ENCODE data around the gene GPRC5C. TPM values are rescaled to one million over a fixed set of nuclear protein-coding genes. Genes with fewer than 3 reads are reported as not detected.
A peak's percentile ranks its signal among the peaks of the same experiment; 100 is the strongest.

Gene GPRC5C
- total RNA-seq, 3 donors from 2014 or later, result 24.3 to 69.2 (median 40.3) TPM

GRCh38 chr17:74442670-74443515 lies 11.0 kb downstream of the GPRC5C start:
- peak; percentile 88 to 95 for DNase-seq (ENCODE audit: low spot score in 2 of 2)
- Histone ChIP-seq H3K27ac (peak overlapping the region; percentile 93 to 95), H3K27me3 (no peaks in the 10 kb centered on the region), H3K36me3 (no peaks in the 10 kb centered on the region), H3K4me1 (peaks cover 9 to 29% of the 10 kb centered on the region in 2 donors), H3K9me3 (no peaks in the 10 kb centered on the region), H3K4me3 (peak overlapping the region in 2 of 3 donors; percentile 34 to 50)
- intact Hi-C loops (cut with DNase I; ENCODE audit: low total_unique reads), result no loop called here
- TF ChIP-seq POLR2A (IDR thresholded peaks at IDR 0.05) (no peak), POLR2AphosphoS5 (IDR thresholded peaks at IDR 0.05) (peak; percentile 21 to 77 (median 64)), CTCF (IDR thresholded peaks at IDR 0.05) (peak in 1 of 3 donors; percentile 8)

GRCh38 chr17:74443516-74444296 lies 11.8 kb downstream of the GPRC5C start:
- H3K9me3 ChIP-seq, result no peaks in the 10 kb centered on the region
- intact Hi-C loops (cut with DNase I; ENCODE audit: low total_unique reads), result loop anchor here (1.0 kb wide), 1 partner anchor 12 kb away; no protein-coding TSS in a partner anchor
- DNase-seq (ENCODE audit: low spot score in 2 of 2), result no peak
- peak overlapping the region in 2 of 3 donors; percentile 34 to 50 for H3K4me3 ChIP-seq
- TF ChIP-seq POLR2AphosphoS5 (IDR thresholded peaks at IDR 0.05), result no peak
- no peak for TF ChIP-seq POLR2A (IDR thresholded peaks at IDR 0.05)
- TF ChIP-seq CTCF (IDR thresholded peaks at IDR 0.05), result no peak
- H3K27me3 ChIP-seq, result no peaks in the 10 kb centered on the region
- H3K27ac ChIP-seq, result peak overlapping the region; percentile 93 to 95
- no peaks in the 10 kb centered on the region for H3K36me3 ChIP-seq
- peaks cover 9 to 29% of the 10 kb centered on the region in 2 donors for H3K4me1 ChIP-seq

GRCh38 chr17:74444406-74444805 lies 12.5 kb downstream of the GPRC5C start:
- peak overlapping the region; percentile 93 to 95 for H3K27ac ChIP-seq
- intact Hi-C loops (cut with DNase I; ENCODE audit: low total_unique reads), result loop anchor here (1.0 kb wide), 1 partner anchor 13 kb away; no protein-coding TSS in a partner anchor

GRCh38 chr17:74445158-74445557 lies 13.3 kb downstream of the GPRC5C start:
- no peak for DNase-seq (ENCODE audit: low spot score in 2 of 2)
- H3K9me3 ChIP-seq, result no peaks in the 10 kb centered on the region
- H3K36me3 ChIP-seq, result no peaks in the 10 kb centered on the region
- H3K27me3 ChIP-seq, result no peaks in the 10 kb centered on the region
- H3K27ac ChIP-seq, result peak overlapping the region; percentile 59 to 95
- no peak overlapping the region for H3K4me3 ChIP-seq
- intact Hi-C loops (cut with DNase I; ENCODE audit: low total_unique reads), result no loop called here
- peaks cover 9 to 29% of the 10 kb centered on the region in 2 donors for H3K4me1 ChIP-seq
- no peak for TF ChIP-seq CTCF (IDR thresholded peaks at IDR 0.05)
- no peak for TF ChIP-seq POLR2A (IDR thresholded peaks at IDR 0.05)
- no peak for TF ChIP-seq POLR2AphosphoS5 (IDR thresholded peaks at IDR 0.05)

More at GRCh38 chr17:74444406-74444805, 12.5 kb downstream of the GPRC5C start:
- TF ChIP-seq CTCF (IDR thresholded peaks at IDR 0.05) (no peak), POLR2AphosphoS5 (IDR thresholded peaks at IDR 0.05) (no peak), POLR2A (IDR thresholded peaks at IDR 0.05) (no peak)
- Histone ChIP-seq H3K9me3 (no peaks in the 10 kb centered on the region), H3K27me3 (no peaks in the 10 kb centered on the region), H3K36me3 (no peaks in the 10 kb centered on the region), H3K4me1 (peaks cover 9 to 29% of the 10 kb centered on the region in 2 donors), H3K4me3 (no peak overlapping the region)
- DNase-seq (ENCODE audit: low spot score in 2 of 2), result no peak
